GM21528 (cell line): ENCODE measurements around the gene NPHP3.
A peak's percentile ranks its signal among the peaks of the same experiment; 100 is the strongest.

Experiments
- ATAC-seq: cut with Tn5 transposase; IDR thresholded peaks from one replicate; pipeline ENCODE4 v1.9.1; 2021; ENCODE audit warnings: mild to moderate bottlenecking, moderate library complexity; ENCODE audit not compliant: unreplicated experiment, low FRiP score

Gene NPHP3

DNA sequence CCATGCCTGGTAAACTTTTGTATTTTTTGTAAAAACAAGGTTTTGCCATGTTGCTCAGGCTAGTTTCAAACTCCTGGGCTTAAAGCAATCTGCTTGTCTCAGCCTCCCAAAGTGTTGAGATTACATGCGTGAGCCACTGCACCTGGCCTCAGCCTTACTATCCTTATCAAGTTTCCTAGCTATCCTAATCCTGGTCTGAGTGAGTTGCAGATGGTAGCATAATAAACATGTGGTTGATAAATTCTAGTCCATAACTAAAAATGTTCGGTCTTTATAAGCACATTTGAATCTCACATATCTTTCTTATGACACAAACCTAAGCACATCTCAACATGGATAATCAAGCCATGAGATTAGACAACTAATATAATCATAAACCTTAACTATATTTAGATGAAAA lies 18.5 kb downstream of the NPHP3 start:
- ATAC-seq = no peak

DNA sequence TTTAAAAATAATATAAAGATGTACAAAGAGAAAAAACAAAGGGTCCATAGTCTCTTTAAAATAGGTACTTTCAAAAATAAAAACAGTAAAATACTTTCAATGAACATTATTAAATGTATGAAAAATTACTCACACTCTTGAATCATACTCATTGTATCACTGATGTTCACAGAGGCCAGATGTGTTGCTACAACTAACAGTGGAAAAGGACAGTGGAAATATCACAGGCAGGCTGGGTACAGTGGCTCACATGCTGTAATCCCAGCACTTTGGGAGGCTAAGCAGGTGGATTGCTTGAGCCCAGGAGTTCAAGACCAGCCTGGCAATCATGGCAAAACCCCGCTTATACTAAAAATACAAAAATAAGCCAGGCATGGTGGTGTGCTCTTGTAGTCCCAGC lies 26.8 kb downstream of the NPHP3 start:
- no peak for ATAC-seq

DNA sequence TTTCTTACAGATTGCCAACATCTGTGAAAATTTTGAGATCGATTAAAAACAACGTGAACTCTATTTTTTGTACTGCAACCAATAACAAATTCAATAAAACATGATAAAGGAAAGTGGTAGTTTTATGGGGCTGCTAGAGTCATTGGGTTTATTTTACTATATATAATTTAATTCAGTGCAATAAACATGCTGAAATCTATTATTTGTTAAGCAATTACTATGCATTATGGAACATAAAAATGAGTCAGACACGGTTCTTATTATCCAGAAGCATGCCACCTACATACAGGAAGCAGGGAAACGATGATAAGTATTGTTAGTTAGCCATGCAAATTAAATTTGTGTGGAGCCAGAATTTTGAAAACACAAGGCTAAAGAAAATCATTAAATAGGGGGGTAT lies 27.2 kb downstream of the NPHP3 start:
- ATAC-seq = no peak

DNA sequence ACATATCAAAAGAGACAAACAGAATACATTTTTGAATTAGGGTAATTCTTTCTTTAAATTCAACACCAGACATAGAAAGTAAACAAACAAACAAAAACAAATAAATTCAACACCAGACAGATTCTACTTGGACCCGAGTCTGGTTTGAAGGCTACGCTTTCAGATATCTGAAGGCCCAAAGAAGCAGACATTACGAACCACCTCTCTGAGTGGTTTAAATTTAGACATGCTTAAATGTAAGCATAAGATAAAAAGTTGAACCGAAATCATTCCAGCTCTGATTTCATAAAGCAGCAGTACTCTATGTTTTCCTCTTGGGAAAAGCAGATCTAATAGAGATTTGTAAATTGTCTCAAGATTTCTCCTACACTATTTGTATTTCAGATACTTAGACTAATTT lies 32.2 kb downstream of the NPHP3 start:
- ATAC-seq = no peak

DNA sequence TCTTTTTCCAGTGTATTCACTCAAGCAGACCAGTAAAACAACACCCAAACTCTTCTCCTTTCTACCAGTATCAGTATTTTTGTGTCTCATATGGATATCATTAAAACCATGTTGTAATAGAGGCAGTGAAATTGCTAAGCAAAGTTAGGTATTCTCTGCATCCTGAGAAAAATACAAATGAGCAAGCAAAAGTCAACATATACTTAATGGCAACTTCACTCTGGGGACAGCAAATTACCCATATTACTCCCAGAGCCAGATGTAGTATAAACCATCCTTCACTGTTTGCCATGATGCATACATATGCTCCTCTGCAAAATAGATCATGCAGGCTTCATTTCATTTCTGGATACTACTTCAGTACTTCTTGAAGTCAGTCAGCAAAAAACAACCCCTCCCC lies 40.0 kb downstream of the NPHP3 start:
- no peak for ATAC-seq

DNA sequence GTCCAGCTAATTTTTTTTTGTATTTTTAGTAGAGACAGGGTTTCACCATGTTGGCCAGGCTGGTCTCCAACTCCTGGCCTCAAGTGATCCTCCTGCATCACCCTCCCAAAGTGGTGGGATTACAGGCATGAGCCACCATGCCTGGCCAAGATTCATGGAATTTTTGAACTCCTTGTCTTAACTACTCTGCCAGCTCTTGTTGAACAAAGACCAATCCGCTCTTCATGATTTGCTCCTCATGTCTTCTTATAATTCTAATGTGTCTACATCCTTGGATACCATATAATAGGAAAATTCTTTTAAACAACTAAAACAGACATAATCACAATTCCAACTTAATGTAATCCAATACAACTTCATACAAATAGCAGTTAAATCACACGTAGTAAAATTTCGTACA lies 40.8 kb downstream of the NPHP3 start:
- no peak for ATAC-seq

DNA sequence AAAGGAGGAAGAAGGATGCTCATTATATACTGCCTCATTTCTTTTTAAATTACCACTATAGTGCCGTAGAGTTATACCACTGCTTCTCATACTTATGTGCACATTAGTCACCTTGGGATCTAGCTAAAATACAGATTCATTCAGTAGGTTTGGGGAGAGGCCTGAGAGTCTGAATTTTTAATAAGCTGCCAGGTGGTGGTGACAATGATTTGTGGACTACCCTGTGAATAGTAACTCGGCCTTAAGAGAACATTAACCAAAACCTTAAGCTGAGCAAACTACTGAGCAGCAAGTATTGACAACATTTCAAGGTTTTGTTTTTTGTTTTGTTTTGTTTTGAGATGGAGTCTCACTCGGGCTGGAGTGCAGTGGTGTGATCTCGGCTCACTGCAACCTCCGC lies 42.3 kb downstream of the NPHP3 start:
- ATAC-seq = no peak

DNA sequence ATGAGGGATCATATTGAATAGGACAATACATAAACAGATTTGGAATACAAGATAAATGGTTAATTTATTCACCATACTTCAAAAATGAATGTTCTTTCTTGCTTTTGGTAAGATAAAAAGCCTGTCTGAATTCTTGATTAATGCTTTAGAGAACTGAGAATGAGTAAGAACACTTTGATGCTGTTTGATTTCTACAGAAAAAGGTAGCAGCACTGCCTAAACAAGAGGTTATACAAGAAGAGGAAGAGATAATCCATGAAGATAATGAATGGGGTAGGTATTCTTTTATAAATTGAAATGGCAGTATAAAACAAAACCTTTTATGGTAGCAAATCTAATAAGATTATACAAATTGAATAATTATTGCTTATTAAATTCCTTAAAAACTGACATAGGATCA lies 46.8 kb downstream of the NPHP3 start:
- no peak for ATAC-seq

DNA sequence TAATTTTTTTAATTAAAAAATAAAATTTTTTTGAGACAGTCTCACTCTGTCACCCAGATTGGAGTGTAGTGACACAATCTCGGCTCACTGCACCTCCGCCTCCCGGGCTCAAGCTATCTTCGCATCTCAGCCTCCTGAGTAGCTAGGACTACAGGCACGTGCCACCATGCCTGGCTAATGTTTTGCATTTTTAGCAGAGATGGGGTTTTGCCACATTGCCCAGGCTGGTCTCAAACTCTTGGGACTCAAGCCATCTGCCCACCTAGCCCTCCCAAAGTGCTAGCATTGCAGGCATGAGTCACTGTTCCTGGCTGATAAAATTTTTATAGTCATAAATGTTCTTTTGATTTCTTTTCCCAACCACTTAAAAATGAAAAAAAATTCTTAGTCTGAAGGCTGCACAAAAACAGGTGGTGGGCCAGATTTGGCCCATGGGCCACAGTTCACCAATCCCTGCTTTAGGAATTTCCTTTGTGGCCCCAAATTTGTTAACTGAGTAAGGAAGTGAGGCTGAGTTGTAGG lies 52.9 kb downstream of the NPHP3 start:
- ATAC-seq = no peak

DNA sequence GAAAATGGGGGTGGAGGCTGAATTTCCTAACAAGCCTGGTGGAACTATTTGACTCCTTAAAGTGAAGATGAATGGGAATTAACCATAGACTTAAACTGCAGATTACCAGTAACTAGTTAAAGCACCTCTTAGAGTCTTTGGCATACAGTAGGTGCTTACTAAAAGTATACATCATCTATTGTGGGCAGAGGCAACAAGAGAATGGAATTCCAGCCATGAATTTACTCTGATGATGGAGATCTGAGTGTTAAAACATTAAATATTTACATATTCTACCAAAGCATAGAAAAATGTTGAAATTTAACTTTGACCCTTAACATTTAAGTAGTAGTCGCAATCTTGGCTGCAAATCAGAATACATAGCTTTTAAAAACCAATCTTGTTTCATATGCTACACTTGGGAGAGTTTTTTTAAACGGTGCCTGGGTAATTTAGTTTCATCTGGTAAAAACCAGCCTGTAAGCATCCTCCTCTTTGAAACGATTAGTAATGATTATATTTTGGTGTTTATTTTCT lies 56.9 kb downstream of the NPHP3 start:
- ATAC-seq = no peak

DNA sequence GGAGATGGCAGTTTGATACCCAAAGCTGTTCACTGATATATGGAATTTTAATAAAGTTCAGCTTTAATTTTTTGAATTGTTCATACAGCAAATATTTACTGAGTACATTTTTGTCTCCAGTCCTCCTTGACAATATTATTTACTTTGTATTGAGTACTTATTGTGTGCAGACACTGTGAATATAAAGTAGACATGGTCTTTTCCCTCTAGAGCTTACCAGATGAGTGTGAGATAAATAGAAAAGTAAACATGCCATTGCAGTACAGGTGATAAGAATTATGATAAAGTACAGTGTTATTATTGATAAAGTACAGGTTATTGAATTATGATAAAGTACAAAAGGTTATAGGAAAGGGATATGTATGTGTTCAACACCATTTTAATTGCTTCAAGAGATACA lies 60.0 kb downstream of the NPHP3 start:
- no peak for ATAC-seq

DNA sequence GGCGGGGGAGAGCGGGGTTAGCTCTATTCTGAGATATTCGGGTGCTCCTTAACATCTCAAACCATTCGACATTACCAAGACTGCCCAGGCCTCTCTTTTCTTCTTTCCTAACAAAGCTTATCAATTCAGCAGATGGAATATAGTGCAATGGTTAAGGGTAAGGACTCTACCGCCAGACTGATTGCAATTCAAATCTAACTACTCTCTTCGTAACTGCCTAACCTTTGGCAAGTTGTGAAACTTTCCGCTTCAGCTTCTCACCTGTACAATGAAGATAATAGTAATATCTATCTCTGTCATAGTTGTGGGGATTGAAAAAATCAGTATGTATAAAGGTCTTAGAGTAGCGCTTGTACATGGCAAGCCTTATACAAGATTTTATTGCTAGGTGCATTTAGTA lies 61.1 kb downstream of the NPHP3 start:
- no peak for ATAC-seq

DNA sequence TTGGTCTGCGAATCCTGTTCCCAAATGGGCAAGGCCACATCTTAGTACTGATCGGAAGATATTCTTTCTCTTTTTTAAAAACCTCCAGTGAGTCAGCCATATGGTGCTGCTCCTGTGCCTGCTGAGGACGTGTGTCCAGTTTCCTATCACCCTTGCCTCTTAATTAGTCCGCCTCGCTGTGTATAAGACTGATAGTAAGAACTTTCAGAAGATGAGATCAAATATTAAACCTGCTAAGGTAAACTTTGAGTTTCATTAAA lies 61.5 kb downstream of the NPHP3 start:
- no peak for ATAC-seq

DNA sequence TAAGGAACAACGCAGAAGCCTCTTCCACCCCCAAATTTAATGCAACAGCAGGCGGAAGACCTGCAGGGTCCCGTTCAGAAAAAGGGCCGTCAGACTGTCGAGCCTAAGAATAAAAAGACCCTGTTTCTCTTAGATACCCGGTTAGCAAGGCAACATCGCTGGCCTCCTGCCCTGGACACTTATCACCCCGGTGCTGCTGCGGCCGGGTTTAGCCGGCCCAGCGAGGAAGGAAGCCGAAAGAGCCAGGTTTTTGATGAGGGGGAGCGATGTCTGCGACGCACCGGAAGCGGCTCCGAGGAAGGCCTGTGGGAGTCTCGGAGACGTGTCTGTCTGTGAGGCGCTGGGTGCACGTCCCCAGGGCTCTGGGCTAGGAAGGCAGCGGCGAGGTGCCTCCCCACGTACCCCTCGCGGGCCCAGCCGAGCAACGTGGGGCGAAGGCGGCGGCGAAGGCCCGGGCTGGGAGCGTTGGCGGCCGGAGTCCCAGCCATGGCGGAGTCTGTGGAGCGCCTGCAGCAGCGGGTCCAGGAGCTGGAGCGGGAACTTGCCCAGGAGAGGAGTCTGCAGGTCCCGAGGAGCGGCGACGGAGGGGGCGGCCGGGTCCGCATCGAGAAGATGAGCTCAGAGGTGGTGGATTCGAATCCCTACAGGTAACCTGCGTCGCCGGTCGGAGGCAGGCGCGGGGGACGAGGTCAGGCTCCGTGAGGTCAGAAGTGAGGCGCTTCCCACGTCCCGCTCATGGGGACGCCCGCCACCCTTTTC lies 62.0 kb downstream of the NPHP3 start, which contains the start of gene UBA5:
UBA5 (plus strand) TSS at position 278 of the 759 bp plus-strand sequence; CDS start at position 487, 209 bp downstream.
- peak; percentile 82 for ATAC-seq

DNA sequence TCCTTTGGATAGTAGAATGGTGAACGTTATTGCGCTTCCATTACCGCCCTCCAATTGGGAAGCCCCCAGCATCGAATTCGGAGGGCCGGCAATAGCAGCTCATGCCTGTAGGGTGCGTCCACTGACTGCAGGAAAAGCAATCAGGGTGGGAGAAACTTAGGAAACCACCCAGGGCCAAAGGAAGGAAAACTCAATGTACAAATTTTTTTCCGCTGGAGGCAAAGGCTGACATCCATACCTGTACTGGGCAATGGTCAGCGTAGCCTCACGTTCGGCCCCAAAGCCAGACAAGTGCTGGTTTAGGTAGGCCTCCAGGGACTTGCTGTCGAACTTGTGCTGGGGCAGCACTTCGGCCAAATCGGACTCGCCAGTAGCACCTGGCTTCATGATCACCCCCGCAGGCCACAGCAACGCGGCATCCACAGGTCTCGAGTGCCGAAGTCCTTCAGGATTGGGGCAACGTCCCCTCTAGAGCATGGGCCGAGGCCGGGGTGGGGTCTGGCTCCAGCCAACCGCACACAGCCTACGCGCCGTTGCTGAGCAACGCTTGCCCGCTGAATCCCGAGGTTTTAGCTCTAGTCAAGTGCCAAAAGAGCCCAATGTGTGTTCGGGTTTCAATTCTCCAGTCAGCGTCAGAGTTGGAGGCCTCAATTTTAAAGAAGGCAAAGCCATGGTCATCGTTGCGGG lies 62.7 kb downstream of the NPHP3 start, which contains the start of gene ACAD11:
ACAD11 (minus strand) TSS at position 445 of the 687 bp plus-strand sequence; CDS start at position 387, 58 bp downstream.
- peak; percentile 67 for ATAC-seq

DNA sequence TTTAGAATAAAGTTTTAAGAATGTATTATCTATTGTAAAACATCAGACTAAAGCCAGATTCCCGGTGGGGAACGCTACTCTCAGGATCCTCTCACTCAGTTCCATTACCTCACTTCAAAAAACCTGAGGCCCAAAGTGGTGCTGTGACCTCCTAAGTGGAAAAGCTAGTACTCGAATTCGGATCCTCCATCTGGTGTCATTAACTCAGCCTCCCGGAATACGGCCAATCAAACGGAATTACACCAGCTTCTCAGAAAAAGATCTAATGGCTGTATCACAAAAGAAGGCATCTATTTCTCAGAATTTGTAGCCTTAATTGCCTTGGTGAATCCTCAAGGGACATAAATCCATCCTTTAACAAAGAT lies 63.2 kb downstream of the NPHP3 start:
- ATAC-seq = no peak

DNA sequence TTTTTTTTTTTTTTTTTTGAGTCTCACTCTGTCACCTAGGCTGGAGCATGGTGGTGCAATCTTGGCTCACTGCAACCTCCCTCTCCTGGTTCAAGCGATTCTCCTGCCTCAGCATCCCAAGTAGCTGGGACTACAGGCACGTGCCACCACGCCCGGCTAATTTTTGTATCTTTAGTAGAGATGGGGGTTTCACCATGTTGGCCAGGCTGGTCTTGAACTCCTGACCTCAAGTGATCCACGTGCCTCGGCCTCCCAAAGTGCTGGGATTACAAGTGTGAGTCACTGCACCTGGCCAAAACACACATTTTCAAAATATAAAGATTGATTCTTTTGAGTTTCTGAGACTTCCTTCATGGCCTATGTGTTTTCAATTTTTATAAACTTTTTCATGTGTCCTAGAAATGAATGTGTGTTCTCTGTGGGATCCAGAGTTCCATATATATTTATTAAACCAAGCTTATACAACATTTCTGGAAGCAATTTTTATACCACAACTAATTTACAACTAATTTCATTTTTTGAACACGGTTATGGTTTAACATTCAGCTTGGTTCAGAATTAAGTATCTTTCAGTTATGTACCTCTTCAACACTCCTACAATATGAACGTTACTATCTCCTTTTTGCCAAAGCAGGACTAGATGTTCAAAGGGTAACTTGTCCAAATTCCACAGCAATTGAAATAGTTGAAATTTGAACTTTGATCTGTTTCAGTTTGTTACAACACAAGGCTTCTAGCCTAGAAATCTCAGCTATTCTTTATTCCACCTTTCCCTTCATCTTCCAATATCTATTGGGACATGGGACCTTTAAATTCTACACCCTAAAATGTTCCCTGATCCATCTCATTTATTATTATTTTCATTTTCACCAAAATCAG lies 64.1 kb downstream of the NPHP3 start:
- ATAC-seq = no peak

DNA sequence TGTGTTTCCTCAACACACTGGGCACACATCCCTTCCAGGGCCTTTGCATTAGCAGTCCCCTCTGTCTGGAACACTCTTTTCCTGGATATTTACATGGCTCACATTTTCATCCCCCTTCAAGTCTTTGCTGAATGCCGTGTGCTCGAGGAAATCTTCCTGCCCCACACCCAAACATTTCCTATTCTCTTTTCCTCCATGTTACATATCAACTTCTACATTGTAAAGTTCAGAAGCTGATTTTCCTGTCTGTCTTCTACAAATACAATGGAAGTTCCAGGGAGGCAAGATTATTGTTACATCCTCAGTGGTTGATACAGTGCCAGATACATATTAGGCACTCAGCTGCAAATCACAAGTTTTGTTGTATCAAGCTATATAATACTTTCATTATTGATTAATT lies 66.7 kb downstream of the NPHP3 start:
- ATAC-seq = no peak

DNA sequence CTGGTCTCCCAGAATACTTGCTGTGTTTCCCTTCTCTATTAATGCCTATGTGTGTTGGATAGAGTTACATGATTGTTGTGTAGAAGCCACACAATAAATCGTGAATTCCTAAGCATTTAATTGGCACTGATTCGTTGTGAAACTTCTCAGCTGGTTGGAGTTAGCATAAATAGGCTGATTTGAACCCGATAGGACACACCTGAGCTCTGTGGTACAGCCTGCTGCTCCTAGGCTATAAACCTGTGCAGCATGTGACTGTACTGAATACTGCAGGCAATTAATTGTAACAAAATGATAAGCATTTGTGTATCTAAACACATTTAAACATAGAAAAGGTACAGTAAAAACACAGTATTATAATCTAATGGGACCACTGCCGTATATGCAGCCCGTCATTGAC lies 67.5 kb downstream of the NPHP3 start:
- no peak for ATAC-seq

DNA sequence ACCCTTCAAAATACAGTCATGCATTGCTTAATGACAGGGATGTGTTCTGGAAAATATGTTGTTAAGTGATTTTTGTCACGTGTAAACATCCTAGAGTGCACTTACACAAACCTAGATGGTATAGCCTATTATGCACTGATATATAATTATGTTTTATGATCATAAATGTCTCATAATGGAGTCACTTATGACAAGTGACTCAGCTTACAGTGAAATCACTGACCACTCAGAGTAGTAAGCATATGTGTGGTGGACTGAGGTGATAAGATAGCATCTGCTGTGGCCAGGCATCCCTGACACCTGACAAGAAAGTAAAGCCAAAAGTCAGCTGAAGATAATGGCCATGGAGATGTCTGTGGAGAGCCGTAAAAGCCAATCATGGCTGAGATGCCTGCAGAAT lies 68.0 kb downstream of the NPHP3 start:
- ATAC-seq = no peak
